Lower leg skin (tissue), 4 donors: ENCODE data around the gene FCRLB. TPM values are rescaled to one million over a fixed set of nuclear protein-coding genes. Genes with fewer than 3 reads are reported as not detected.

Experiments
- DNase-seq, 2 donors: peaks; one replicate each; pipeline ENCODE4 v3.0.0-alpha.2; 2019; ENCODE audit warnings: low spot score in 2 of 2
- H3K4me3 ChIP-seq: fragments of 200-600 bp; sonication (generic); 2 replicates; pipeline ENCODE4 v1.5.1; 2017; ENCODE audit warnings: mild to moderate bottlenecking, low read depth; ENCODE audit not compliant: poor library complexity, severe bottlenecking
- CTCF ChIP-seq, 3 donors: fragments of 450-650 bp; IDR thresholded peaks; one replicate each; pipeline ENCODE4 v1.5.1; 2016; ENCODE audit warnings: antibody characterized with exemption in 3 of 3, mild to moderate bottlenecking in 3 of 3, moderate library complexity in 2 of 3
- POLR2A ChIP-seq, 2 donors: fragments of 450-650 bp; IDR thresholded peaks; one replicate each; pipeline ENCODE4 v1.6.1; 2016 to 2017; ENCODE audit warnings: antibody characterized with exemption in 2 of 2, mild to moderate bottlenecking in 1 of 2, moderate library complexity in 1 of 2
- WGBS, 2 donors: methylation state at CpG; one replicate each; pipeline ENCODE4 v1.1.5; 2018; 5-methylcytosine and 5-hydroxymethylcytosine counted together
- intact Hi-C: fragments of 100-400 bp; cut with DNase I; formaldehyde crosslinking; loops from one replicate; pipeline ENCODE4 v1.15.0; 2023; ENCODE audit warnings: low total_unique reads
- total RNA-seq, 4 donors: library from RNA; depleted of rRNA; stranded (reverse); fragments of >200 nt; gene quantifications; one replicate each; pipeline ENCODE4 v1.1.0, GENCODE V29; 2016

FCRLB gene
- total RNA-seq, 4 donors from 2014 or later, result 0.38 to 1.6 (median 1.1) TPM

DNA sequence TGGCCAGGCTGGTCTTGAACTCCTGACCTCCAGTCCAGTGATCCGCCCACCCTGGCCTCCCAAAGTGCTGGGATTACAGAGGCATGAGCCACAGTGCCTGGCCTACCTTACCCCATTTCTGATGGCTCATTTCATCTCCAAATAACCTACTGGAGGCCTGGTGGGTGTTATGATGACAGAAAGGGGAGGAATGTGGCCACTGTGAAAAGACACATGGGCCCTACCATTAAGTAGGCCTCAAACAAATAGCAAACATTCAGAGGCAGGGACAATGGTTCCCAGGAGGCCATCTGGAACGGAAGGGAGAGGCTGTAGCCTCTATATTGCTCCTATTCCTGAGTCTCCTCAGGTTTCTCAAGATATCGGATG lies 15.2 kb upstream of the FCRLB start:
- intact Hi-C loops, result no loop called here
- DNase-seq, result no peak
- no peak for TF ChIP-seq CTCF (IDR thresholded peaks at IDR 0.05)
- no peak overlapping the region for H3K4me3 ChIP-seq
- 77 to 95% methylated on average over 3 of the region's 3 CpGs for WGBS, 2 donors

DNA sequence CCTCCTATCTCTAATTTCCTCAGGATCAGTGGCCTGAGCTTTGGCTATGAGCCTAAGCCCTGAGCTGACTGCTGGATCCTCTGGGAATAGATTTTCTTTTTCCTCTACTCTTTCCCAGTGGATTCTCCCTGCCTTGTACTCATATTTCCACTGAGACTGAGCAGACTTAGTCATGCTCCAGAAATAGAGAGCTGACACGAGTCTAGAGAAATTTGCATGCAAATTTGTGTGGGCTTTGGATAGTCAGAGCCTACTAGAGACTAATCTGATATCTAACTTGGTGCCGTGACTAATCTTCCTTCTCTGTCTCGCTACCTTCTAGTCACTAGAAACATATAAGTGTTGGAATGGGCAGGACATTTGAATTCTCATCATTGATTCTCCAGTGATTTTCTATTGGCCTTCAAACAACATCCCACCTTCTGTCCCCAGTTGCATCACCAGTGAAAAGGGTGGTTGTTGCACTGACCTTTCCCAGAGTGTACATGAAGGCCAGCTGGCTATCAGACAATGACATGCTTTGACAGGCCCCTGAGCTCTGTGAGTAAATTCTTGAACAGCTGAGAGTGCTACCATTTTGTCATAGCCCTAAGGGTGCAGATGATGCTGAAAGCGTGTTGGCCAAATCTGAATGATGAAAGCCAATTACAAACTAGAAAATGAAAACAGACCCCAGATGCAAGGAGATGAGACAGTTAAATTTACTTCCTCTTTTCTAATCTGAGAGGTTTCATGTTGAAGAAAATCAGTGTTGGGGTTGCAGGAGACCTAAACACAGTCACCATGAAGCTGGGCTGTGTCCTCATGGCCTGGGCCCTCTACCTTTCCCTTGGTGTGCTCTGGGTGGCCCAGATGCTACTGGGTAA lies 14.6 kb upstream of the FCRLB start, which contains the start of gene FCRLA:
TSS of gene FCRLA (plus strand) at position 748 of the 866 bp plus-strand sequence. CDS start at position 784, 36 bp downstream.
- no peak for DNase-seq
- intact Hi-C loops, result no loop called here
- TF ChIP-seq POLR2A (IDR thresholded peaks at IDR 0.05), result no peak
- no peak for TF ChIP-seq CTCF (IDR thresholded peaks at IDR 0.05)
- WGBS, 2 donors, result 24 to 31% methylated on average over 4 of the region's 4 CpGs
- H3K4me3 ChIP-seq, result no peak within 1 kb of the TSS

DNA sequence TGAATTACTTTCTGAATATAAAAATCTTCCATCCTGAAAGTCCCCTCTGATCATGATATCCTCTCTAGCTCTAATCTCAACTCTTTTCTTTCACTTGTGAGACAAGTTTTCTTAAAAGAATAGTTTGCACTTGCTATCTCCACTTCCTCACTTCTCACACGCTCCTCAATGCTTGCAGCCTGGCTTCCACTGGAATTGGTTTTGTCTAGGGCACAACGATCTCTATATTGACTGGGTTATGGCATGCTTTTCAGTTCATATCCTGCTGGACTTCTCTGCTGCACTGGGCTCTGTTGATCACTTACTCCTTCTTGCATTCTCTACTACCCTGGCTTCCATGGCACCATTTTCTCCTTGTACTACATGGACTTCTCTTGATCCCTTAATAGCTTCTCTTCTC lies 13.8 kb upstream of the FCRLB start:
- no peak for DNase-seq
- WGBS, 2 donors, result 91 to 94% methylated on average over 2 of the region's 2 CpGs
- intact Hi-C loops, result no loop called here

GRCh38 chr1:161709373-161709772 lies 12.0 kb upstream of the FCRLB start:
- H3K4me3 ChIP-seq, result no peak overlapping the region
- DNase-seq, result no peak
- intact Hi-C loops, result no loop called here
- WGBS, 2 donors, result 76 to 83% methylated on average over 4 of the region's 4 CpGs
- TF ChIP-seq POLR2A (IDR thresholded peaks at IDR 0.05), result no peak
- no peak for TF ChIP-seq CTCF (IDR thresholded peaks at IDR 0.05)

More for the DNA sequence above, 13.8 kb upstream of the FCRLB start:
- no peak for TF ChIP-seq CTCF (IDR thresholded peaks at IDR 0.05)
- no peak for TF ChIP-seq POLR2A (IDR thresholded peaks at IDR 0.05)
- no peak overlapping the region for H3K4me3 ChIP-seq

GRCh38 chr1:161710560-161710959 lies 10.8 kb upstream of the FCRLB start:
- WGBS, 2 donors, result 76 to 83% methylated on average over 4 of the region's 4 CpGs
- intact Hi-C loops, result no loop called here
- TF ChIP-seq POLR2A (IDR thresholded peaks at IDR 0.05), result no peak
- H3K4me3 ChIP-seq, result no peak overlapping the region
- no peak for DNase-seq

DNA sequence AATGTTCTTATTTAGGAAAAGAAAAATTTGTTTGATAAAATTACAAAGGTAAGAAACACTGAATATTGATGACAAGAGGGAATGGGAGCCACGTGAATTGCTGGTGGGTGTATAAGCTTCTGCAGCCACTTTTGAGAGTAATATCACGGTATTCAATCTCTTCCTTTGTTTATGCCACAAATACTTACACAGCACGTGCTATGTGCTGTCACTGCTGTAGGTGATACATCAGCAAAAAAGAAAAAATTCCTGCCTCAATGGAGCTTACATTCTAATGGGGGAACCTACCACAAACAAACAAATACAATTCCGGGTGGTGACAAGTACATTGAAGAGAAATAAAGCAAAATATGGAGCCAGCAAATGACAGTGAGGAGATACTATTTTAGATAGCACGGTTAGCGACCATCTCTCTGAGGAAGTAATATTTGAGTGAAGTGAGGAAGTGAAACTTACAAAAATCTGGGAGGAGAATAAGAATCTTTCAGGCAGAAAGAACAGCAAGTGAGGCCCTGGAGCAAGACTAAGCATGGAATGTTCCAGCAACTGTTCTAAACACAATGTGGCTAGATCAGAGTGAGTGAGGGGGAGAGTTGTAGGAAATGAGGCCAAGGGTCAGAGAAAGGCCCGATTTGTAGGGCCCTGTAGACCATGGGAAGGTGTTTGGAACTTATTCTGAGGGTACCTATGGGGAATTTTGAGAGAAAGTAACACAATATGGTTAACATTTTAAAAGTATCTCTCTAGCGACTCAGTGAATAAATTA lies 2.6 kb upstream of the FCRLB start:
- H3K4me3 ChIP-seq, result no peak overlapping the region
- DNase-seq, result no peak
- WGBS, 2 donors, result 73 to 76% methylated on average over 8 of the region's 8 CpGs
- TF ChIP-seq POLR2A (IDR thresholded peaks at IDR 0.05) (no peak), CTCF (IDR thresholded peaks at IDR 0.05) (no peak)
- intact Hi-C loops, result no loop called here
